Ovary (tissue), 3 donors: ENCODE measurements around the gene LGALS1.

Experiments
- CTCF ChIP-seq, 3 donors: fragments of 450-650 bp in 2 of 3; fragments of 200-600 bp in 1 of 3; IDR thresholded peaks; one replicate each; pipeline versions ENCODE4 v1.5.1 to v1.8.0; 2016 to 2022; ENCODE audit warnings: antibody characterized with exemption in 3 of 3, mild to moderate bottlenecking in 1 of 3
- POLR2A ChIP-seq: fragments of 450-650 bp; IDR thresholded peaks from one replicate; pipeline ENCODE4 v1.6.1; 2017; ENCODE audit warnings: antibody characterized with exemption, mild to moderate bottlenecking, moderate library complexity
- donor health status: DM: no; HTN: no; CAD: no.

- TF ChIP-seq CTCF (IDR thresholded peaks at IDR 0.05) (no peak), POLR2A (no peak)
These were observed 44.5 kb upstream of the LGALS1 start for GRCh38 chr22:37630839-37631435.
